Activated naive CD4-positive, alpha-beta T cell (primary cell): ENCODE data around the gene CENPX.
A peak's percentile ranks its signal among the peaks of the same experiment; 100 is the strongest.
"Not testable (repeated sequence)": the region's sequence is repeated elsewhere in the genome, so short reads cannot be mapped to it uniquely, and the experiment has no call there.

Experiments used
- DNase-seq, 4 experiments: peaks; one replicate each; lab custom pipeline; 2025; lab: John Stamatoyannopoulos, UW

The CENPX gene

GRCh38 chr17:82039695-82040299 lies 17.1 kb upstream of the CENPX start:
- no peak for DNase-seq

GRCh38 chr17:82038796-82039409 lies 16.2 kb upstream of the CENPX start:
- not testable (repeated sequence) for DNase-seq

GRCh38 chr17:82037889-82038195 lies 15.2 kb upstream of the CENPX start:
- no peak for DNase-seq

GRCh38 chr17:82037092-82037888 lies 14.6 kb upstream of the CENPX start, which contains the start of gene DCXR:
TSS of gene DCXR (minus strand) at chr17:82037697. CDS start at chr17:82037682, 15 bp downstream.
- peak; percentile 72 to 92 (median 86) for DNase-seq

- DNase-seq = no peak
Observed at GRCh38 chr17:82036634-82037091, 14.0 kb upstream of the CENPX start.

- DNase-seq = no peak
Observed at GRCh38 chr17:82035956-82036633, 13.4 kb upstream of the CENPX start.

GRCh38 chr17:82035488-82035887 lies 12.8 kb upstream of the CENPX start:
- no peak for DNase-seq

GRCh38 chr17:82034371-82035011 lies 11.8 kb upstream of the CENPX start:
- no peak for DNase-seq

GRCh38 chr17:82033359-82034085 lies 10.8 kb upstream of the CENPX start:
- no peak for DNase-seq

GRCh38 chr17:82031885-82032627 lies 9.4 kb upstream of the CENPX start:
- peak in 1 of 4 experiments; percentile 19 for DNase-seq

- DNase-seq = no peak
Observed at GRCh38 chr17:82031303-82031884, 8.7 kb upstream of the CENPX start, which contains the start of gene RAC3. TSS of gene RAC3 (plus strand) at chr17:82031678. CDS start at chr17:82031762, 84 bp downstream.

- peak; percentile 46 to 77 (median 71) for DNase-seq
Observed at GRCh38 chr17:82030470-82031302, 8.0 kb upstream of the CENPX start.

- no peak for DNase-seq
Observed at GRCh38 chr17:82029990-82030469, 7.4 kb upstream of the CENPX start.

GRCh38 chr17:82029391-82029790 lies 6.7 kb upstream of the CENPX start:
- DNase-seq = no peak

- no peak for DNase-seq
Observed at GRCh38 chr17:82028966-82029365, 6.3 kb upstream of the CENPX start.

- DNase-seq = no peak
Observed at GRCh38 chr17:82028246-82028645, 5.6 kb upstream of the CENPX start.

- DNase-seq = no peak
Observed at GRCh38 chr17:82025401-82026107, 2.9 kb upstream of the CENPX start.

GRCh38 chr17:82024859-82025258 lies 2.2 kb upstream of the CENPX start:
- no peak for DNase-seq
